GM13977 (cell line): ENCODE data around the gene ERC1.

Experiments
- DNase-seq: peaks from one replicate; pipeline ENCODE4 v3.0.0; 2012; ENCODE audit warnings: low spot score
- CTCF ChIP-seq: IDR thresholded peaks from 2 replicates; pipeline ENCODE4 v1.5.1; 2012; ENCODE audit warnings: mild to moderate bottlenecking, control low read depth; ENCODE audit not compliant: insufficient read depth; ENCODE audit errors: extremely low read depth, missing control alignments
- in situ Hi-C: fragments of 300-500 bp; cut with MboI; formaldehyde crosslinking; loops from one replicate; pipeline ENCODE4 v1.12.0; 2022; ENCODE audit warnings: low sequenced_read_pairs, low pct_unique_long_range_greater_than_20kb, mixed read lengths, inconsistent platforms; ENCODE audit not compliant: unreplicated experiment

Gene ERC1

GRCh38 chr12:1281683-1282366, 290.8 kb downstream of the ERC1 start:
- no peak for TF ChIP-seq CTCF
- no peak for DNase-seq
- in situ Hi-C loops = no loop called here

- in situ Hi-C loops = no loop called here
- DNase-seq = no peak
- no peak for TF ChIP-seq CTCF
Observed at GRCh38 chr12:1282670-1283315, 291.8 kb downstream of the ERC1 start.

GRCh38 chr12:1283316-1283715, 292.3 kb downstream of the ERC1 start:
- in situ Hi-C loops = no loop called here

DNA sequence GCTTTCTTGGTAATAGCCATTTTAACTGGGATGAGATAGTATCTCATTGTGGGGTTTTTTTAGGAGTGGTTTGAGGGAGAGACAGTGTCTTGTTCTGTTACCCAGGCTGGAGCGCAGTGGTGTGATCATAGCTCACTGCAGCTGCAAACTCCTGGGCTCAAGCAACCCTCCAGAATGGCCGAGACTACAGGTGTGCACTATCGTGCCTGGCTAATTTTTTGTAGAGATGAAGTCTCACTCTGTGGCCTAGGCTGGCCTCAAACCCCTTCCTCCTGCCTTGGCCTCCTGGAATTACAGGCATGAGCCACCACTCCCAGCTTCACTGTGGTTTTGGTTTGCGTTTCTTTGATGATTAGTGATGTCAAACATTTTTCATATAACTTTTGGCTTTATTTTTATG, 293.6 kb downstream of the ERC1 start:
- in situ Hi-C loops = no loop called here
- no peak for DNase-seq
- TF ChIP-seq CTCF = no peak

More at GRCh38 chr12:1283316-1283715, 292.3 kb downstream of the ERC1 start:
- DNase-seq = no peak
- no peak for TF ChIP-seq CTCF

GRCh38 chr12:1287446-1287975, 296.5 kb downstream of the ERC1 start:
- DNase-seq = no peak
- no peak for TF ChIP-seq CTCF
- in situ Hi-C loops = no loop called here

- in situ Hi-C loops = no loop called here
- no peak for TF ChIP-seq CTCF
- DNase-seq = no peak
Observed at GRCh38 chr12:1288333-1288732, 297.3 kb downstream of the ERC1 start.
